GM12891 (cell line): ENCODE measurements around the gene IL18.

Experiments
- POLR2A ChIP-seq: IDR thresholded peaks from 2 replicates; pipeline ENCODE4 v1.6.1; 2011; ENCODE audit warnings: low read depth, low read length, control low read depth
- POLR2AphosphoS5 ChIP-seq: IDR thresholded peaks from 2 replicates; pipeline ENCODE4 v1.6.1; 2011; ENCODE audit warnings: low read depth, low read length, control low read depth

DNA sequence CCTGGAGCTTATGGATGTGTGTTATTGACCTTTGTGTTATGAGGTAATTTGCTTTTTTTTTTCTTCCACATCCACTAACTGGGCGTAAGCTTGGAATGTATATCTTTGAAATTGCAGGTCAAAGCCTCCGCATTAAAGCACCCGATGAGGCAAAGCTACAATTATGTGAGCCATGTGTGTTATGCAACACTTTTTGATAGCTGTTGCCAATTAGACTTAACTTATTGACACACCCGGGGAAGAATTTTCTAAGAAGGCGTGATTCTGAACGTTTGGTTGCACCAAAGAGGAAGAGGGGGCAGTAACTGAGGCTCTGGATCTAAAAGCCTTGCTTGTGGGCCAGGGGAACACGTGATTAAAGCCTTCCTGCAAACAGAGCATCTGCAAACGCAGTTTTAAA is 2.7 kb upstream of the IL18 start:
- TF ChIP-seq POLR2AphosphoS5 (no peak), POLR2A (no peak)
